OCI-LY3 (cell line): Measurements from ENCODE around the gene HELZ.

Source experiments
- H2AFZ ChIP-seq: fragments of 200-600, 300-600 bp; shearing (Covaris generic); 2 replicates; pipeline ENCODE4 v1.6.0; 2014; ENCODE audit warnings: antibody characterized with exemption, low read depth, low read length
- H3K27ac ChIP-seq: fragments of 200-600, 300-600 bp; sonication (generic); 2 replicates; pipeline ENCODE4 v1.5.1; 2014; ENCODE audit warnings: mild to moderate bottlenecking, low read length, moderate library complexity, mixed read lengths
- H3K27me3 ChIP-seq: fragments of 200-600, 300-600 bp; sonication (generic); 2 replicates; pipeline ENCODE4 v1.6.1; 2014; ENCODE audit warnings: low read depth, low read length, mixed read lengths
- H3K36me3 ChIP-seq: fragments of 200-600, 300-600 bp; sonication (generic); replicated peaks from 2 replicates; pipeline ENCODE3; 2014; ENCODE audit warnings: low read depth, low read length, mixed read lengths
- H3K4me1 ChIP-seq: fragments of 300-600, 200-600 bp; sonication (generic); 2 replicates; pipeline ENCODE4 v1.6.1; 2014; ENCODE audit warnings: low read length, mixed read lengths
- H3K4me2 ChIP-seq: fragments of 200-600, 300-600 bp; sonication (generic); 2 replicates; pipeline ENCODE4 v1.6.1; 2014; ENCODE audit warnings: low read length, mixed read lengths
- H3K4me3 ChIP-seq: fragments of 300-600, 200-600 bp; sonication (generic); 2 replicates; pipeline ENCODE4 v1.5.1; 2014; ENCODE audit warnings: antibody characterized with exemption, mild to moderate bottlenecking, low read length, moderate library complexity
- H3K79me2 ChIP-seq: fragments of 300-600, 200-600 bp; shearing (Covaris generic); 2 replicates; pipeline ENCODE4 v1.6.1; 2014; ENCODE audit warnings: mild to moderate bottlenecking, low read length, mixed read lengths
- H3K9ac ChIP-seq: fragments of 300-600, 200-600 bp; shearing (Covaris generic); 2 replicates; pipeline ENCODE4 v1.6.0; 2014; ENCODE audit warnings: mild to moderate bottlenecking, low read length, moderate library complexity
- H3K9me3 ChIP-seq: fragments of 200-600, 300-600 bp; shearing (Covaris generic); 2 replicates; pipeline ENCODE4 v1.6.1; 2014; ENCODE audit warnings: low read length, mixed read lengths; ENCODE audit not compliant: insufficient read depth
- H4K20me1 ChIP-seq: fragments of 200-600, 300-600 bp; sonication (generic); 2 replicates; pipeline ENCODE4 v1.6.1; 2016; ENCODE audit warnings: low read length, mixed read lengths; ENCODE audit not compliant: insufficient read depth
- CTCF ChIP-seq: fragments of 200-600, 300-600 bp; sonication (generic); IDR thresholded peaks from 2 replicates; pipeline ENCODE4 v1.5.1; 2014; ENCODE audit warnings: antibody characterized with exemption, low read length, low read depth
- EZH2phosphoT487 ChIP-seq: fragments of 200-600 bp; shearing (Covaris generic); IDR thresholded peaks from 2 replicates; pipeline ENCODE4 v1.6.1; 2018; ENCODE audit warnings: antibody characterized with exemption, mixed run types, low read depth

The HELZ gene

GRCh38 chr17:67137026-67137370 is 108.0 kb downstream of the HELZ start:
- no peak overlapping the region for H3K9ac ChIP-seq
- peaks cover 20% of the 10 kb centered on the region for H3K36me3 ChIP-seq
- 0 out of 2 replicates have a peak, but pooled peaks cover 9% of the 10 kb centered on the region for H4K20me1 ChIP-seq
- no peak overlapping the region for H3K4me2 ChIP-seq
- no peaks in the 10 kb centered on the region for H3K79me2 ChIP-seq
- no peak overlapping the region for H2AFZ ChIP-seq
- H3K4me3 ChIP-seq, result no peak overlapping the region
- TF ChIP-seq CTCF, result no peak
- TF ChIP-seq EZH2phosphoT487, result no peak
- no peak overlapping the region for H3K27ac ChIP-seq
- no peaks in the 10 kb centered on the region for H3K9me3 ChIP-seq
- no peaks in the 10 kb centered on the region for H3K27me3 ChIP-seq
- no peaks in the 10 kb centered on the region for H3K4me1 ChIP-seq

DNA sequence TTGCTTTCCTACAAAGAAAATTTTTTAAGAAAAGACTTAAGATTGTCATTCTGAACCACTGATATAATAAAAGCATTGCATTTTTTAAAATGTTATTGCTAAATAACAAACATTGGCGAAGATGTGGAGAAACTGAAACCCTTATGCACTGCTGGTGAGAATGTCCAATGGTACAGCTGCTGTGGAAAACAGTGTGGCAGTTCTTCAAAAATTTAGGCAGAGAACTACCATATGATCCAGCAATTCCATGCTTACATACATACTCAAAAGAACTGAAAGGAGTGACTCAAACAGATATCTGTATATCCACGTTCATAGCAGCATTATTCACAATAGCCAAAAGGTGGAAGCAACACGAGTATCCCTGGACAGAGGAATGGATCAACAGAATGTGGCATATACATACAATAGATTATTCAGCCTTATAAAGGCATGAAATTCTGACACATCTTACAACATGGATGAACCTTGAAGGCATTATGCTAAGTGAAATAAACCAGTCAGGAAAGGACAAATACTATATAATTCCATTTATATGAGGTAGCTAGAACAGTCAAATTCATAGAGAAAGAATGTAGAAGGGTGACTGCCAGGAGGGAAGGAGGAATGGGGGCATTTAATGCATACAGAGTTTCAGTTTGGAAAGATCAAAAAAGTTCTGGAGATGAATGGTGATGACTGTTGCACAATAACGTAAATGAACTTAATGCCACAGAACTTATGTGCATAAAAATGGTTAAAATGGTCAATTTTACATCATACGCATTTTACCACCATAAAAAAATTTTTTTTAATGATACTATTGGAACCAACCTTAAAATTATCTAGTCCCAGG is 108.6 kb downstream of the HELZ start:
- H3K9me3 ChIP-seq, result no peaks in the 10 kb centered on the region
- no peaks in the 10 kb centered on the region for H3K4me1 ChIP-seq
- 0 out of 2 replicates have a peak, but pooled peaks cover 9% of the 10 kb centered on the region for H4K20me1 ChIP-seq
- no peak overlapping the region for H2AFZ ChIP-seq
- no peak overlapping the region for H3K9ac ChIP-seq
- no peaks in the 10 kb centered on the region for H3K27me3 ChIP-seq
- H3K79me2 ChIP-seq, result no peaks in the 10 kb centered on the region
- H3K4me3 ChIP-seq, result no peak overlapping the region
- H3K4me2 ChIP-seq, result no peak overlapping the region
- TF ChIP-seq EZH2phosphoT487, result no peak
- no peak for TF ChIP-seq CTCF
- H3K36me3 ChIP-seq, result peaks cover 20% of the 10 kb centered on the region
- H3K27ac ChIP-seq, result no peak overlapping the region

GRCh38 chr17:67133161-67133560 is 111.8 kb downstream of the HELZ start:
- no peak overlapping the region for H3K9ac ChIP-seq
- no peak overlapping the region for H3K4me3 ChIP-seq
- TF ChIP-seq EZH2phosphoT487 (no peak), CTCF (no peak)
- no peak overlapping the region for H2AFZ ChIP-seq
- H3K27ac ChIP-seq, result no peak overlapping the region
- H3K79me2 ChIP-seq, result no peaks in the 10 kb centered on the region
- no peaks in the 10 kb centered on the region for H4K20me1 ChIP-seq
- no peaks in the 10 kb centered on the region for H3K9me3 ChIP-seq
- peaks cover 20% of the 10 kb centered on the region for H3K36me3 ChIP-seq
- no peaks in the 10 kb centered on the region for H3K4me1 ChIP-seq
- no peak overlapping the region for H3K4me2 ChIP-seq
- H3K27me3 ChIP-seq, result no peaks in the 10 kb centered on the region

GRCh38 chr17:67132366-67132765 is 112.6 kb downstream of the HELZ start:
- Histone ChIP-seq H3K79me2 (no peaks in the 10 kb centered on the region), H3K4me3 (no peak overlapping the region), H2AFZ (no peak overlapping the region), H3K4me2 (no peak overlapping the region), H3K9me3 (no peaks in the 10 kb centered on the region), H3K9ac (no peak overlapping the region), H4K20me1 (no peaks in the 10 kb centered on the region), H3K36me3 (peaks cover 20% of the 10 kb centered on the region), H3K27me3 (no peaks in the 10 kb centered on the region), H3K4me1 (no peaks in the 10 kb centered on the region), H3K27ac (no peak overlapping the region)
- TF ChIP-seq EZH2phosphoT487 (no peak), CTCF (no peak)
